Ishikawa (cell line): ENCODE results near the gene C16orf90.

Experiments
- CEBPB ChIP-seq: IDR thresholded peaks from 2 replicates; pipeline ENCODE4 v1.6.1; 2012
- CREB1 ChIP-seq: IDR thresholded peaks from 2 replicates; pipeline ENCODE4 v1.6.1; 2012; ENCODE audit warnings: low read depth
- EGR1 ChIP-seq: IDR thresholded peaks from 2 replicates; pipeline ENCODE4 v1.6.1; 2012
- EP300 ChIP-seq: IDR thresholded peaks from 2 replicates; pipeline ENCODE4 v1.6.1; 2012; ENCODE audit warnings: borderline replicate concordance
- FOXM1 ChIP-seq: IDR thresholded peaks from 2 replicates; pipeline ENCODE4 v1.6.1; 2012; ENCODE audit warnings: low read depth, borderline replicate concordance
- NFIC ChIP-seq: IDR thresholded peaks from 2 replicates; pipeline ENCODE4 v1.6.1; 2012
- RAD21 ChIP-seq: IDR thresholded peaks from 2 replicates; pipeline ENCODE4 v1.6.1; 2012; ENCODE audit warnings: low read depth
- TAF1 ChIP-seq: IDR thresholded peaks from 2 replicates; pipeline ENCODE4 v1.6.1; 2012; ENCODE audit warnings: low read depth, mild to moderate bottlenecking
- TCF12 ChIP-seq: IDR thresholded peaks from 2 replicates; pipeline ENCODE4 v1.6.1; 2012; ENCODE audit warnings: low read depth
- TEAD4 ChIP-seq: IDR thresholded peaks from 2 replicates; pipeline ENCODE4 v1.6.1; 2012
- YY1 ChIP-seq: IDR thresholded peaks from 2 replicates; pipeline ENCODE4 v1.6.1; 2012; ENCODE audit warnings: low read depth
- ZBTB7A ChIP-seq: IDR thresholded peaks from 2 replicates; pipeline ENCODE4 v1.6.1; 2012; ENCODE audit warnings: low read depth
- TF ChIP-seq, protein P1 (sequence below): IDR thresholded peaks from 2 replicates; pipeline ENCODE4 v1.6.1; 2012; ENCODE audit warnings: low read depth, mild to moderate bottlenecking
- TF ChIP-seq, protein P2 (sequence below): IDR thresholded peaks from 2 replicates; pipeline ENCODE4 v1.6.1; 2012
- TF ChIP-seq, protein P3 (sequence below): IDR thresholded peaks from 2 replicates; pipeline ENCODE4 v1.6.1; 2012

Gene C16orf90

DNA sequence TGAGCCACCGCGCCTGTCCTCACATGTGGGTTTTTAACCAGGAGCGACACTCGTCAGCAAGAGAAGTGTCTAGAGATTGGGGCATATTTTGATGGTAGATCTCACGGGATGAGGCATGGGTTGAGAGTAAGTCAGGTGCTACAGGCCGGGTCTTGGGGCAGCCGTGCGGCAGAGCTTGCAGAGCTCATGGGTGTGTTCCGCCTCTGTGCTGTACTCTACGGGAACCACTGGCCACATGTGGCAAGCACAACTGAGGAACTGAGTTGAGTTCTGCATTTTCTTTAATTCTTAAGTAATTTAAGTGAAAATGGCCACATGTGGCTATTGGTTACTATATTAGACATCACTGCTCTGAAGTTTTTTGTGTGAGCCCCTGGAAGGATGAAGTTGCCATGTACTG lies 15.1 kb upstream of the C16orf90 start:
- no peak for TF ChIP-seq FOXM1
- TF ChIP-seq EP300 = no peak
- TF ChIP-seq TCF12 = no peak
- no peak for TF ChIP-seq TEAD4
- TF ChIP-seq RAD21 = no peak

DNA sequence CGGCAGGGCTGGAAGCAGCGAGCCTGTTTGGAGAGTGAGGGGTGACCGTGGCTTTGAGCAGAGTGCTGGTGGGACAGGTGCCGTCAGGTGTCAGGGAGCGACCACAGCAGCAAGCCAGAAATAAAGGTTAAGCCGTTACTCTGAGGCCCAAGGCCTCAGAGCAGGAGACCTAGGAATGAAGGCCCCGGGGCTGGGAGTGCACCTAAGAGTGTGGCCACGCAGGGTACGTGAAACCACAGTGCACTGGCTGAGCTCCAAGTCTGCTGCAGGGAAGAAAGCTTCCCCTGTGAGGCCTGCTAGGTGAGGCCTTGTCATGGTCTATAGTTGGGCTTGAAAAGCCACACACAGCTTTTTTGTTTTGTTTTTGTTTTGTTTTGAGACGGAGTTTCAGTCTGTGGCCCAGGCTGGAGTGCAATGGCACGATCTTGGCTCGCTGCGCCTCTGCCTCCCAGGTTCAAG lies 14.2 kb upstream of the C16orf90 start:
- TF ChIP-seq YY1 (no peak), RAD21 (no peak)

DNA sequence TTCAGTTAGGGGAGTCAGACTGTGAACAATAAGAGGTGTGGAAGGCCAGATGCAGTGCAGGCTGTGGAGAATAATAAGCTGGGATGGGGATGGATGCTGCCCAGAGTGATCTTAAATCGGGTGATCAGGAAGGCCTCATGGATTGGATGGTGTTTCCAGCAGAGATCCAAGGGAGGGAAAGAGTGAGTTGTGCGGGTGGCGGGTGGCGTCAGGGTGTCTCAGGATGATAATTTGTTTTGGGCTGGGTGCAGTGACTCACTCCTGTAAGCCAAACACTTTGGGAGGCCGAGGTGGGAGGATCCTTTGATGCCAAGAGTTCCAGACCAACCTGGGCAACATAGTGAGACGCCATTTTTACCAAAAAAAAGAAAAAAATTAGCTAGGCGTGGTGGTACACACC lies 13.4 kb upstream of the C16orf90 start:
- TF ChIP-seq CREB1 = no peak

DNA sequence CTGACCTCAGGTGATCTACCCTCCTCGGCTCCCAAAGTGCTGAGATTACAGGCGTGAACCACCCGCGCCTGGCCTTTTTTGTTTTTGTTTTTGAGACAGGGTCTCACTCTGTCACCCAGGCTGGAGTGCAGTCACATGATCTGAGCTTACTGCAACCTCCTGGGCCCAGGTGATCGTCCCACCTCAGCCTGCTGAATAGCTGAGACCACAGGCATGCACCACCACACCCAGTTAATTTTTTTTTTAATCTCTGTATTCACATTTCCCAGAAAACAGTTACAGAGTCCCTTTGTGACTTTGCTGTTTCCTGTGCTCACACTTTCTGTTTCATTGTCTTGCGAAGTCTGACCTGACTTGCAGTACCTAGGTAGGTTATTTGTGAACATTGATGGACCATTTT lies 8.2 kb upstream of the C16orf90 start:
- TF ChIP-seq TEAD4 (no peak), FOXM1 (no peak), RAD21 (no peak), YY1 (no peak), NFIC (no peak), CREB1 (no peak), EGR1 (no peak), EP300 (no peak), TAF1 (no peak), ZBTB7A (no peak), CEBPB (no peak), TCF12 (no peak)
- TF ChIP-seq, protein P1, sequence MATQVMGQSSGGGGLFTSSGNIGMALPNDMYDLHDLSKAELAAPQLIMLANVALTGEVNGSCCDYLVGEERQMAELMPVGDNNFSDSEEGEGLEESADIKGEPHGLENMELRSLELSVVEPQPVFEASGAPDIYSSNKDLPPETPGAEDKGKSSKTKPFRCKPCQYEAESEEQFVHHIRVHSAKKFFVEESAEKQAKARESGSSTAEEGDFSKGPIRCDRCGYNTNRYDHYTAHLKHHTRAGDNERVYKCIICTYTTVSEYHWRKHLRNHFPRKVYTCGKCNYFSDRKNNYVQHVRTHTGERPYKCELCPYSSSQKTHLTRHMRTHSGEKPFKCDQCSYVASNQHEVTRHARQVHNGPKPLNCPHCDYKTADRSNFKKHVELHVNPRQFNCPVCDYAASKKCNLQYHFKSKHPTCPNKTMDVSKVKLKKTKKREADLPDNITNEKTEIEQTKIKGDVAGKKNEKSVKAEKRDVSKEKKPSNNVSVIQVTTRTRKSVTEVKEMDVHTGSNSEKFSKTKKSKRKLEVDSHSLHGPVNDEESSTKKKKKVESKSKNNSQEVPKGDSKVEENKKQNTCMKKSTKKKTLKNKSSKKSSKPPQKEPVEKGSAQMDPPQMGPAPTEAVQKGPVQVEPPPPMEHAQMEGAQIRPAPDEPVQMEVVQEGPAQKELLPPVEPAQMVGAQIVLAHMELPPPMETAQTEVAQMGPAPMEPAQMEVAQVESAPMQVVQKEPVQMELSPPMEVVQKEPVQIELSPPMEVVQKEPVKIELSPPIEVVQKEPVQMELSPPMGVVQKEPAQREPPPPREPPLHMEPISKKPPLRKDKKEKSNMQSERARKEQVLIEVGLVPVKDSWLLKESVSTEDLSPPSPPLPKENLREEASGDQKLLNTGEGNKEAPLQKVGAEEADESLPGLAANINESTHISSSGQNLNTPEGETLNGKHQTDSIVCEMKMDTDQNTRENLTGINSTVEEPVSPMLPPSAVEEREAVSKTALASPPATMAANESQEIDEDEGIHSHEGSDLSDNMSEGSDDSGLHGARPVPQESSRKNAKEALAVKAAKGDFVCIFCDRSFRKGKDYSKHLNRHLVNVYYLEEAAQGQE = no peak
- TF ChIP-seq, protein P2, sequence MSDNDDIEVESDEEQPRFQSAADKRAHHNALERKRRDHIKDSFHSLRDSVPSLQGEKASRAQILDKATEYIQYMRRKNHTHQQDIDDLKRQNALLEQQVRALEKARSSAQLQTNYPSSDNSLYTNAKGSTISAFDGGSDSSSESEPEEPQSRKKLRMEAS = no peak
- TF ChIP-seq, protein P3, sequence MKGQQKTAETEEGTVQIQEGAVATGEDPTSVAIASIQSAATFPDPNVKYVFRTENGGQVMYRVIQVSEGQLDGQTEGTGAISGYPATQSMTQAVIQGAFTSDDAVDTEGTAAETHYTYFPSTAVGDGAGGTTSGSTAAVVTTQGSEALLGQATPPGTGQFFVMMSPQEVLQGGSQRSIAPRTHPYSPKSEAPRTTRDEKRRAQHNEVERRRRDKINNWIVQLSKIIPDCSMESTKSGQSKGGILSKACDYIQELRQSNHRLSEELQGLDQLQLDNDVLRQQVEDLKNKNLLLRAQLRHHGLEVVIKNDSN = no peak

DNA sequence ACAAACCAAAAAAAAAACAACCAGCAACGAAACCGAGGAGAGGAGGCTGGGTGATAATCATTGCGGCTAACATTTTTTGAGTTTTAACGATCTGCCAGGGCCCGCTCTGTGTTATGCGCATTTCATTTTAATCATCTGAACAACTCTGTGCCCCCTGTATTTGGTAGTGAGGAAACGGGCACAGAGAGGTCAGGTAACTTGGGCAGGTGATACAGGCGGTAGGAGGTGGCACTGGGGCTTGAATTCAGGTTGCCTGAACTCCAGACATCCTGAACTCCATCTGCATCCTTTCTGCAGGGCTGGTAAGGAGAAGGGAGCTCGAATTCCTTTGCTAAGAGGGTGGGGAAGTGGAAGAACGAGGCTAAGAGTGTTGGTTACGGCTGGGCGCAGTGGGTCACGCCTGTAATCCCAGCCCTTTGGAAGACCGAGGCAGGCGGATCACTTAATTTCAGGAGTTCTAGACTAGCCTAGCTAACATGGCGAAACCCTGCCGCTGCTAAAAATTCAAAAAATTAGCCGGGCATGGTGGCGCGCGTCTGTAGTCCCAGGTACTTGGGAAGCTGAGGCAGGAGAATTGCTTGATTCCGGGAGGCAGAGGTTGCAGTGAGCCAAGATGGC lies 6.6 kb upstream of the C16orf90 start:
- TF ChIP-seq YY1 = no peak
- TF ChIP-seq TAF1 = no peak
- TF ChIP-seq CREB1 = no peak
- no peak for TF ChIP-seq NFIC
- TF ChIP-seq TEAD4 = no peak
- no peak for TF ChIP-seq RAD21
- no peak for TF ChIP-seq FOXM1
- TF ChIP-seq, protein P2 = no peak
- TF ChIP-seq CEBPB = no peak
- no peak for TF ChIP-seq EGR1
- TF ChIP-seq ZBTB7A = no peak
- TF ChIP-seq, protein P1 = no peak
- TF ChIP-seq EP300 = no peak
- TF ChIP-seq, protein P3 = no peak

DNA sequence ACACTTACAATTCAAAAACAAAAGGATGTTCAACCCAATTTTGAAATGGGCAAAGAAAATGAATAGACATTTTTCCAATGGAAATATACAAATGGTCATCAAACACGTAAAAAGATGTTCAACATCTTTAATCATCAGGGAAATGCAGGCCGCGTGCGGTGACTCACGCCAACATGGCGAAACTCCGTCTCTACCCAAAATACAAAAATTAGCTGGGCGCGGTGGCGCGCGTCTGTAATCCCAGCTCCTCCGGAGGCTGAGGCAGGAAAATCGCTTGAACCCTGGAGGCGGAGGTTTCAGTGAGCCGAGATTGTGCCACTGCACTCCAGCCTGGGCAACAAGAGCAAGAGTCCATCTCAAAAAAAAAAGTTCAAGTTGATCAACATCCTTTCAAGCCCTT lies 3.7 kb upstream of the C16orf90 start:
- TF ChIP-seq TEAD4 (no peak), TAF1 (no peak)

DNA sequence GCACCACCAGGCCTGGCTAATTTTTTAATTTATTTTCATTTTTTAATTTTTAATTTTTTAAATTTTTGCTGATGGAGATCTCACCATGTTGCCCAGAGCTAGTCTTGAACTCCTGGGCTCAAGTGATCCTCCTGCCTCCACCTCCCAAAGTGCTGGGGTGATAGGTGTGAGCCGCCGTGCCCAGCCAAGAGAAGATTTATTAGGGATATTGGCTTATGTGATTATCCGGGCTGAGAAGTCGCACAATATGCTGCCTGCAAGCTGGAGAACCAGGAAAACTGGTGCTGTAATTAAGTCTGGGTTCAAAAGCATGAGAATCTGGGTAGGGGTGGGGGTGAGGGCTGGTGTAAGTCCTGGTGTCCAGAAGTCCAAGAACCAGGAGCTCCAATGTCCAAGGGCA lies 2.5 kb upstream of the C16orf90 start:
- no peak for TF ChIP-seq TEAD4

DNA sequence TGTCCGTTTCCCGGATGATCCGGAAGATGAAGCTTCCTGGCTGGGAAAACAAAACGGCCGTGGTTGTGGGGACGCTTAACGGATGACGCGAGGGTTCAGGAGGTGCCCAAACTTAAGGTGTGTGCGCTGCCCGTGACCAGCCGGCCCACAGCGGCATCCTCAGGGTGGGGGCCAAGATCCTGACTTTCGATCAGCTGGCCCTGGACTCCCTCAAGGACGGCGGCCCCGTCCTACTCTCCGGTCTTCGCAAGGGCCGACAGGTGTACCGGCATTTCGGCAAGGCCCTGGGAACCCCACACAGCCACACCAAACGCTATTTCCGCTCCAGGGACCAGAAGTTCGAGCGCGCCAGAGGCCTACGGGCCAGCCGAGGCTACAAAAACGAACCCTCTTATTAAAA lies 1.1 kb upstream of the C16orf90 start:
- no peak for TF ChIP-seq FOXM1
- no peak for TF ChIP-seq TEAD4
- no peak for TF ChIP-seq NFIC
- TF ChIP-seq CEBPB = no peak
- TF ChIP-seq, protein P1 = no peak
- TF ChIP-seq, protein P3 = no peak
- TF ChIP-seq, protein P2 = no peak
- no peak for TF ChIP-seq EP300
- no peak for TF ChIP-seq TAF1
